GM18505 (cell line): ENCODE results near the gene RNF212.
"Not testable (repeated sequence)": the region's sequence is repeated elsewhere in the genome, so short reads cannot be mapped to it uniquely, and the experiment has no call there.

Experiments
- ATAC-seq: cut with Tn5 transposase; IDR thresholded peaks from one replicate; pipeline ENCODE4 v1.9.1; 2021; ENCODE audit not compliant: unreplicated experiment
- POLR2A ChIP-seq: IDR thresholded peaks from 4 replicates; pipeline ENCODE4 v1.6.1; 2011; ENCODE audit warnings: borderline replicate concordance; ENCODE audit not compliant: insufficient read depth, insufficient read length; ENCODE audit errors: extremely low read depth

RNF212 gene

DNA sequence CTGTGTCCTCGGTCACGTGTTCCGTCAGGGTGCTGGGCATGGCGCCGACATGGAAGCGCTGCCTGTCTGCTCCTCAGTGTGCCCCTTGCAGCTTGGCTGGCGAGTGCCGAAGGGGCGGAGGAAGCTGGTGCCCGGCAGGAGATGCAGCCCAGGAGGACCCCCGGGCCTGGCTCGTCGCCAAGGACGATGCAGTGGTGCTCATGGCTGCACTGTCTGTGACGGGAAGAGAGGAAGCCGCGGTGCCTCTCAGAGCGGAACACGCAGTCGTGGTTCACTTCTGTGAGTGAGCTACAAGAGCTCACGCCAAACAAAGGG is 63.8 kb downstream of the RNF212 start:
- no peak for TF ChIP-seq POLR2A
- ATAC-seq: no peak

DNA sequence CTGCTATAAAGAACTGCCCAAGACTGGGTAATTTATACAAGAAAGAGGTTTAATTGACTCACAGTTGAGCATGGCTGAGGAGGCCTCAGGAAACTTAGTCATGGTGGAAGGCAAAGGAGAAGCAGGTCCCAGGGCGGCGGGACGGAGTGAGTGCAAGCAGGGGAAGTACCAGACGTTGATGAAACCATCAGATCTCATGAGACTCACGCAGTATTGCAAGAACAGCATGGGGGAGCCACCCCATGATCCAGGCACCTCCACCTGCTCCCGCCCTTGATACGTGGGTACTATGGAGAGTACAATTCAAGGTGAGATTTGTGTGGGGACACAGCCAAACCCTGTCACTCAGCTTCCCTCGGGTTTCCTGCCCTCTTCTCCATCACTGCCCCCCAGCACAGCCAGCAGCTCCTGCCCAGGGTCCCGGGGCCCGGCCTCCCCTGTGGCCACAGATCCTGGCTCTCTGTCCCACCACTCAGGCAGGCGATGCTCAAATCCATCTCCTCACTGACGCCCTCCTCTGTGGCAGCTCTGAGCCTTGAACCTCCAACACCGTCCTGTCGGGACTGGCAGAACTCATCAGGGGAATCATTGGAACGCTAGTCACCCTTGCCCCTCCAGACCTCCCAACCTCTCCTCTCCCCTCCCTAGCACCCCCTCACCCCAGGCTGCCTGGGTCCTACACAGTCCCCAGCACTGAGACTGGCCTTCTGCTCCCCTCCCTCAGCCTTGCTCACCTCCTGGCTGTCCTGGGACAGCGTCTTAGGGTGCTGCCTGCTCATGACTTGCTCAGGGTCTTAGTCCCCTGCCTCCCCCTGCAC is 64.4 kb downstream of the RNF212 start:
- ATAC-seq: no peak

DNA sequence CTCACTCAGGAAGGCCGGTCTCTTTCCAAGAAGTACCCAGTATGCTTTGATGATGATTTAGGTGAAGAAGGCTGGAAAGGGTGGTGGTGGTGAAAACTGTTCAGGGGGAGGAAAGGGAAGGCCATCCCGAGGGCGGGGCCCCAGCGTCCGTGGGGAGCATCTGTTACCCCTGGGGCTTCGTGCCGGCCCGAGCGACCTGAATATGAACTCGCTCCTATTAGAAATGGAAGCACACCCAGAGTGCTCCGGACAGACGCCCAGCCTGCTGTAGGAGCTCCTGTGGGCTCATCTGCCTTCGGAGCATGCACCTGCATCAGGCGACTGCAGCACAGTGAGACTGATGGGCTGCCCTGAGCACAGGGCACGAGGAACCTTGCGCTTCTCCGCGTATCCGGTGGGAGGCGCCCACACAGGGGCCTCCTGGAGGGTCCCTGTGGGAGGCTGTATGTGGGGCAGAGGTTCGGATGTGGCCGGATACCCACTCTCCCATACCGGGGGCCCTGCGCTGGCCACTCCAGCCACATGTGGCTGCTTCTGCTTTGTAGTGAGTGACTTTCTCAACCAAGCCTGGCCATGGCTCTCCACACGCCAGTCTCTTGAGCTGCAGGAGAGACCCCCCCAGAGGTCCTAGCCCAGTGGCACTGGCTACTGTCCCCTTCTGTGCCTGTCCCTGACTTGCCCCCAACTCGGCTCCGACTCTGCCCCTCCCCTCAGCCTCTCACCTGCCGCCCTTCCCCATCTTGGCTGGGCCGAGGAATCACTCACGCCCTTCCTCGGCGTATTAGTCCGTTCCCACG is 65.2 kb downstream of the RNF212 start:
- no peak for TF ChIP-seq POLR2A
- ATAC-seq: no peak

More for the DNA sequence above, 64.4 kb downstream of the RNF212 start:
- TF ChIP-seq POLR2A: no peak

DNA sequence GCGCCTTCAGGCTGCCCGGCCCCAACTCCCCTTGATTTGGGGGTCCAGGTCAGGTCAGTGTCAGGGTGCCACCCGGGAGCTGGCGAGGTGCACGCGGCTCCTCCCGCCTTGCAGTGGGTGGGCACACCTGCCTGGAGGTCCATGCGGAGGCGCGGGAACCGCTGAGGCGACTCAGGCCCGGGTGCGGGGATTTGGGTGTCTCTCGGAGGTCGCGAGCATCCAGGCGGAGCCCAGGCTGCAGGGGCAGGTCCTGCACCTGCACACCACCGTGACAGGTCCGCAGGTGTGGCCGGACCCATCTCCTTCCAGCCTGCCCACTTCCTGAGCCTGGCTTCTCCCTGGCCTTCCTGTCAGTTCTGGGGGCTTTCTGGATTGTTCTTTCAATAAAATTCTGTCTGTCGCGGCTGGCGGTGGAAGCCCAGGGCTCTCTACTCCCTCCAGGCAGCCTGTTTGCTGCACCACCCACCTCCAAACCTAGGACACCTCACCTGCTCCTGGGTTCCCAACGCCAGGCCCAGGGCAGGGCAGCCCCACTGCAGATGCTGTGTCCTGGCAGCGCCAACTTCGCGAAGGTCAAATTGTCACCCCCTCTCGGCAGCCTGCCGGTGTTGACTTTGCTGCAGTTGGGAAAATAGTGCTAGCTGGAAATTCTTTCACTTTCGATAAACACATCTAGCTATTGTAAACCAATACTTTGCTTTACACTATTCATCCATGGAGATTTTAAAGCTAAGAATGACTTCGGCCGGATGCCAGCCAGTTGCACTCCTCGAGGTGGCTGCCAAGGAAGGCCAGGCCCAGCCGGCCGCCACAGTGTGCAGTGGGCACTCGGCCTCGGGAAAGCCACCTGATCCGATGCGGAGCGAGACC is 66.0 kb downstream of the RNF212 start:
- ATAC-seq: no peak
- no peak for TF ChIP-seq POLR2A

DNA sequence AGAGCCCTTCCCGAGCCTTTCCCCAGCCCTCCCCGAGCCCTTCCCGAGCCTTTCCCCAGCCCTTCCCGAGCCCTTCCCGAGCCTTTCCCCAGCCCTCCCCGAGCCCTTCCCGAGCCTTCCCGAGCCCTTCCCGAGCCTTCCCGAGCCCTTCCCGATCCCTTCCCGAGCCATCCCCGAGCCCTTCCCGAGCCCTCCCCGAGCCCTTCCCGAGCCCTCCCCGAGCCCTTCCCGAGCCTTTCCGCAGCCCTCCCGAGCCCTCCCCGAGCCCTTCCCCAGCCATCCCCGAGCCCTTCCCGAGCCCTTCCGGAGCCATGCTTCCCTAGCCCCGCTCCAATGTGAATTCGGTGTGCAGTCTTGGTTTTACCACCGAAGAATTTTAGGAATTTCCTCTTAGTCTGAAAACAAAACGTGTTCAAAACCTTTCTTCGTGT is 66.8 kb downstream of the RNF212 start:
- not testable (repeated sequence) for ATAC-seq

DNA sequence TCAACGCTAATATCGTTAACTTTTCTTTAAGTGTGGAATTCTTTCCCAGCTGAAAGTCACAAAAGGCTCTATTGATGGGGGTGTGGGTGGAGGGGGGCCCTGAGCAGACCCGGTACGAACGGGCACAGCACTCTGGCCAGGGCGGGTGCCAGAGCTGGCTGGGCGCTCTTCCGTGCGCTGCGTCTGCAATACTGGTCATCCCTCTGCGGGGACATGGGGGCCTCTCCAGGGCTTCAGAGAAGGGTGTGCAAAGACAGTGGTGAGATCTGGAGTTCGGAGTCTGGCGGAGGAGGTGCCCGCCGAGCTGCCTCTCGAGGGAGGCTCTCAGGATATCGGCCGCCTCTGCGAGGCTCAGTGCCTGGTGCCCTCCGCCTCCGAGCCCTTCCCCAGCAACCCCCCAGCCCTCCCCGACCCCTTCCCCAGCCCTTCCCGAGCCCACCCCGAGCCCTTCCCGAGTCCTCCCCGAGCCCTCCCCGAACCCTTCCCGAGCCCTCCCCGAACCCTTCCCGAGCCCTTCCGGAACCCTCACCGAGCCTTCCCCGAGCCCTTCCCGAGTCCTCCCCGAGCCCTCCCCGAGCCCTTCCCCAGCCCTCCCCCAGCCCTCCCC is 67.7 kb downstream of the RNF212 start:
- TF ChIP-seq POLR2A: no peak
- no peak for ATAC-seq

DNA sequence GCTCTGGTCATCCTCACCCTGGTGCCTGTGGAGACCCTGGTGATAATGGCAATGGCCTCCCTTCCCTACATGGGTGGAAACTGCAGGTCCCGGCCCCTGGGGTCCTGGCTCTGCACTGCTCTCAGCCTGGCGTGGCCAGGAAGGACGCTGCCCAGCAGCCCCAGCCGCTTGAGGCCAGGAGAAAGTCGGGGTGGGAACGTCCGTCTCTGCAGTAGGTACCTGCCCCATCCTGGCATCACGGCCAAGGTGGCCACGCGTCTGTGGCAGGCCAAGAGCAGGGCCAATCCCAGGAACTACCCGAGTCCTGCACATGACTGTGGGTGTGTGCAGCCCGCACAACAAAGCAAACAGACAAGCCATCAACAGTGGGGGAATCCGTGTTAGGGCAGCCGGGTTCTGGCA is 68.2 kb downstream of the RNF212 start:
- no peak for ATAC-seq
- no peak for TF ChIP-seq POLR2A

DNA sequence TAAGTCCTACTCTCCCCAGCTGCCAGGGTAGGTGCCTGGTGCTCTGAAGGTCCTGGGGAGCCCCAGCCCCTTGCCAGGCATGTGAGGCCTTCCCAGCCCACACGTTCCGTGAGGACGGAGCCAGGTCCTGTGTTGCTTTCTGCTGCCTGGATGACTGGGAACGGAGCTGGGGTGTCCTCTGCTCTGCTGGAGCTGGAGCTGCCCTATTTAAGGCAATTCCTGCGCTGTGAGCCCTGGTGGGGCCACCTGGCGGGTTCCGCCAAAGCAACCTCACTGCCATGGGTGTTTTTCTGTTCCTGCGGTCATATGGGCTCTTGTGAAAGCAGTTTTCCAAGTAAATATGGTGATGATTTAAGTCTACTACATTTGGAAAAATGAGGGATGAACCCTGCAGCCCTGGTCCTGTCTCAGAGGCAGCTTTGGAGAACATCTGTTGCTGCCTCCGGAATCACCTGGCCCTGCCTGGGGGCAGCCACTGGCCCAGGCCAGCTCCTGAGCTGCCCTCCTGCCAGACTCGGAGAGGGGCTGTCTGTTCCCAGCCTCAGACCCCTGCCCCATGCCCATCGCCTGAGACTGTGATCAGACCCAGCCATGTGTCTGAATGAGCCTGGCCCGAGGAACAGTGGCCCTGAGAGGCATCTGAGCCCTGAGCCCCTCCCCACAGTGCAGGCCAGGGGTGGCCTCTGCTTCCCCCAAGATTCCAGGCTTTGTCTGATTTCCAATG is 68.7 kb downstream of the RNF212 start:
- TF ChIP-seq POLR2A: no peak
- no peak for ATAC-seq

DNA sequence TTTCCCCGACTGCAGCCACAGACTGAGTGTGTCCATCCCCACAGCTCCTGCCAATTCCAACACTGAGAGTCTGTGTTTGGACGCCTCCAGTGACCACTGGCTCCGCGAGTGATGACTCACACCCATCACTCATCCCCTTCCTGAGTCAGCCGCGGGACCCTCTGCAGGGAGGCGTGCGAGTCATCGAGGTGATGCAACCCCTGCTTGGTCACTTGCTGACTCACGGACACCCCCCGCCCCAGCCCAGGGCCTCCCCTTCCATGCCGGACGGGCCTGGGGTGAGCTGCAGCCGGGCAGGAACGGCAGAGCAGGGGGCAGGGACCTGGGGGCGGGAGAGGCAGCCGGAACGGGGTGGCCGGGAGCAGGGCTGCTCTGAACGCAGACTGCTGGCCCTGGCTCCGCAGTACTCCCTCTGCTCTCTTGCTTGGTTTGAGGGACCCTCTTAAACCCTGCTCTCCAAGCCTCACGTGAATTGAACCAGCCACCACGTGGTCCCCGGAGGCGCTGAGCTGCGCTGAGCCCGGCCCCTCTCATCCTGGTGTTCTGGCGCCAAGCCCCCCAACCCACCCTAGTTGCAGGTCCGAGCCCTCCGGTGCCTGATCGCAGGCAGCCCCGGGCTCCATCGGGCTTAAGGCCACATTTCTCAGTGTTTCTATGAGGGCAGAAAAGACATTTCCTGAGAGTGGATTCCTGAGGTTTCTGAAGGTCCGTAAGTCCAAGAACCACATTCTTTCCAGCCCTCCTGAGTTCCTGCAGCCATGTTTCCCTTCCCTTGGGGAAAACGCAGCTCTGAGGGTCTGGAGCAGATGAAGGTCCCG is 69.5 kb downstream of the RNF212 start:
- ATAC-seq: no peak
- no peak for TF ChIP-seq POLR2A

DNA sequence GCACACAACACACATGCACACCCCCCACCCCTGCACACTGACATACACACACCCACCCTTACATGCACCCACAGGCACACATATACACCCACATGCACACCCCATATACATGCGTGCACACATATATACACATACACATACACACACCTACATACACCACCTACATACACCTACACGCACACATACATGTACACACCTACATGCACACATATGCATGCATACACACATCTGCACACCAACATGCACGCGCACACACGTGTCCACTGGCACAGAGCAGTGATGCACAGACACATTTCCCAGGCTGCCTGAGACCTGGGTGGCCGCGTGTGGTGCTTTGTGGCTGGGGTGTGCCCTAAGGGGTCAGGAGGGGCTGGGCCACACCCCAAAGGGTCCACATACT is 70.2 kb downstream of the RNF212 start:
- no peak for TF ChIP-seq POLR2A
- no peak for ATAC-seq

DNA sequence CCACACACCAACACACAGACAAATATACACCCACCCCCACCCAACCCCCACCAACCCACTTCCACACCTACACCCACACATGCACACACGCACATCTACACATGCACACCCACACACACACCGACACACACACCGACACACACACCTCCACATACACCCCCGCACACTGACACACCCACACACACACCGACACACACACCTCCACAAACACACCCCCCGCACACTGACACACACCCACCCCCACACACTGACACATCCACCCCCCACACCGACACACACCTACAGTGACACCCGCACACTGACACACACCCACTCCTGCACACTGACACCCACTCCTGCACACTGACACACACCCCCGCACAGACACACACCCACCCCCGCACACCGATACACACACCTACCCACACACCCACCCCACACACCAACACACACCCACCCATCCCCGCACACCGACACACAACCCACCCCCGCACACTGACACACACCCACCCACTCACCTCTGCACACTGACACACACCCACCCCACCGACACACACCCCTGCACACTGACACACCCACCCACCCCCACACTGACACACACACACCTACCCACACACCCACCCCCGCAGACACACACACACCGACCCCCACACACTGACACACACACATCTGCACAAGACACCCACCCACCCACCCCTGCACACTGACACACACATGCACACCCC is 70.9 kb downstream of the RNF212 start:
- no peak for TF ChIP-seq POLR2A
- ATAC-seq: no peak
